ENCODE data around the gene CCNY.

Gene CCNY

DNA sequence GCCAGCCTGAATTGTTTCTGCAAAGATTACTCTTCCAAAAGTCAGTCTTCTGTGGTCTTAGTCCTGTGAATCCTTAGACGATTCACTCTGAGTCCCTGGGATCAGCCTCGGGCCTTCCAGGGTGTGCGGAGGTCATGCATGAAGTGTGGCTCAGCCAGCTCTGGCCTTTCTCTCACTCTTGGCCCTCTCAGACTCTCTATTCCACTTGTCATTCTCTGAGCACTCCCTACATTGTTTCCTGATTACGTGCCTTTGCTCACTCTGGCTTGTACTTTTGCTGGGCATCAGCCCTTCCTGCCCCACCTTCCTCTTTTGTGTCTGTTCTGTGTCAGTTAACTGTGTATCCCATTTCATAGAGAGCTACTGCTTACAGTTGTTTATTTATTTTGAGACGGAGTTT, 36.0 kb downstream of the CCNY start:
- H3K4me3 ChIP-seq (ENCODE audit: low read depth, low read length), result no peak overlapping the region
- TF ChIP-seq, protein P1, sequence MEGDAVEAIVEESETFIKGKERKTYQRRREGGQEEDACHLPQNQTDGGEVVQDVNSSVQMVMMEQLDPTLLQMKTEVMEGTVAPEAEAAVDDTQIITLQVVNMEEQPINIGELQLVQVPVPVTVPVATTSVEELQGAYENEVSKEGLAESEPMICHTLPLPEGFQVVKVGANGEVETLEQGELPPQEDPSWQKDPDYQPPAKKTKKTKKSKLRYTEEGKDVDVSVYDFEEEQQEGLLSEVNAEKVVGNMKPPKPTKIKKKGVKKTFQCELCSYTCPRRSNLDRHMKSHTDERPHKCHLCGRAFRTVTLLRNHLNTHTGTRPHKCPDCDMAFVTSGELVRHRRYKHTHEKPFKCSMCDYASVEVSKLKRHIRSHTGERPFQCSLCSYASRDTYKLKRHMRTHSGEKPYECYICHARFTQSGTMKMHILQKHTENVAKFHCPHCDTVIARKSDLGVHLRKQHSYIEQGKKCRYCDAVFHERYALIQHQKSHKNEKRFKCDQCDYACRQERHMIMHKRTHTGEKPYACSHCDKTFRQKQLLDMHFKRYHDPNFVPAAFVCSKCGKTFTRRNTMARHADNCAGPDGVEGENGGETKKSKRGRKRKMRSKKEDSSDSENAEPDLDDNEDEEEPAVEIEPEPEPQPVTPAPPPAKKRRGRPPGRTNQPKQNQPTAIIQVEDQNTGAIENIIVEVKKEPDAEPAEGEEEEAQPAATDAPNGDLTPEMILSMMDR (conservative IDR thresholded peaks at IDR 0.05; ENCODE audit: low read depth, low read length), result no peak
- no peak for DNase-seq (ENCODE audit: low read depth)

DNA sequence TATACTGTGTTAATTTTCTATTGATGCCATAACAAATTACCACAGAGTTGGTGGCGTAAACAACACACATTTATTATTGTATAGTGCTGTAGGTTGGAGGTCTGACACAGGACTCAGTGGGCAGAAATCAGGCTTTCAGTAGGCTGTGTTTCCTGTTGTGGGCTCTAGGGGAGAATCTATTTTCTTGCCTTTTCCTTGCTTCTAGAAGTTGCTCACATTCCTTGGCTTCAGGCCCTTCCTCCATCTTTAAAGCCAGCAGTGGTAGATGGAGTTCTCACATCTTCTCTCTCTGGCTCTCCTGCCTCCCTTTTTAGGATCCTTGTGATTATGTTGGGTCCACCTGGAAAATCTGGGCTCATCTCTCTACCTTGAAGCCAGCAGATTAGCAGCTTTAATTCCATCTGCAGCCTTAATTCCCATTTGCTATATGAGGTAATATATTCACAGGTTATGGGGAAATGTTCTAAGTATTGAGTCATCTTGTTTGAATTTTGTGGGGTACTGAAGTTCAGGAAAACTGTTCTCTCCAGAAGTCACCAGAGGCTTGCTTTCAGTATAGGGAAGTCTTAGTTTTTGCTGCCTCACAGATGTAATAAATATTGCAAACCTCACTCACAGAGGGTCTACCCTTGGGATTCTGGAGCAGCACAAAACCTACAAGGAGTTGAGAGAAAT, 38.9 kb downstream of the CCNY start:
- TF ChIP-seq, protein P1 (conservative IDR thresholded peaks at IDR 0.05; ENCODE audit: low read depth, low read length), result peak; percentile 26
- peak; percentile 52 for DNase-seq (ENCODE audit: low read depth)
- no peak overlapping the region for H3K4me3 ChIP-seq (ENCODE audit: low read depth, low read length)

DNA sequence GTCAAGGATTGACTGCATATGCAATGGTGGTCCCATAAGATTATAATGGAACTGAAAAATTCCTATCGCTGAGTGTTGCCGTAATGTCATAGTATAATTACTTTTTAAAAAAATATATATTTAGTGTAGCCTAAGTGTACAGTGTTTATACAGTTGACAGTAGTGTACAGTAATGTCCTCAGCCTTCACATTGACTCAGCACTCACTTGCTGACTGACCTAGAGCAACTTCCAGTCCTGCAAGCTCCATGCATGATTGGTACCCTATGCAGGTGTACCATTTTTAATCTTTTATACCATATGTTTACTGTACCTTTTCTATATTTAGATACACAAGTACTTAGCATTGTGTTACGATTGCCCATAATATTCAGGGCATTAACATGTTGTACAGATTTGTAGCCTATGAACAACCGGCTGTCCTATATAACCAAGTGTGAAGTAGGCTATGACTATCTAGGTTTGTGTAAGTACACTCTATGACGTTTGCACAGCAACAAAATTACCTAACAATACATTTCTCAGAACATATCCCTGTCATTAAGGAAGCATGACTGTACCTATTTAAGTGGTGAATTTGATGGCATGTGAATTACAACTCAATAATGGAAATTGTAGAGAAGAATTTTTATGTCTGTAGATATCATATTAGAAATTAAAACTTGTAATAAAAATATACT, 40.9 kb downstream of the CCNY start:
- TF ChIP-seq, protein P1 (conservative IDR thresholded peaks at IDR 0.05; ENCODE audit: low read depth, low read length), result no peak
- H3K4me3 ChIP-seq (ENCODE audit: low read depth, low read length), result no peak overlapping the region
- DNase-seq (ENCODE audit: low read depth), result no peak

DNA sequence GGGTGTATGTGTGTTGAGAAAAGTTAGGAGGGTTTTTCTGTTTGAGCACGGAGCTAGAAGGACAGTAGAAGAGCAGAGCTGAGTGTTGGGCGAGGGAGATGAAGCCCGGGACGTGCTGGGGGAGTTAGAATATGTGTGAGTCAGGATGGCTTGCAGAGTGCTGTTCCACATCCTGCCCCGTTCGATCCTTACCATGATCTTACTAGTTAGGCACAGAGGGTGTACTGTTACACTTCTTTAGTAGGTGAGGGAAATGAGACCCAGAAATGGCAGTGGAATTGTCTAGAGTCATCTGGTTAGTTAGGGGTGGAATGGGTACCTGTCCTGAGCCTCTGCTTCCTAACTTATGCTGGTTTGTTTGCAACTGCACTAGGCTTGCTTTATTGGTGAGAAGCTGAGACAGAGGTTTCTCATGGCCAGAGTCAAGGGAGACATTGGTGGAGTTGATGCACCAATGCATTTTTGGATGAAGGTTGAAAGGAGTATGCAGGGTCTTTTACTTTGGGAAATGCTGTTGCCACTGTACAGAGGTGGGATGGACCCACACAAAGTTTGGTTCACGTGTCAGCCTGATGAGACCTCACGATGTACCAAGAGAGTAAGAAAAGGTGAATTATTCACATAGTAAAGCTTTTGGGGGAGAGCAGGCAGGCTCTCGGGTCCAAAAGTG, 42.4 kb downstream of the CCNY start:
- H3K4me3 ChIP-seq (ENCODE audit: low read depth, low read length), result no peak overlapping the region
- peak; percentile 59 for DNase-seq (ENCODE audit: low read depth)
- TF ChIP-seq, protein P1 (conservative IDR thresholded peaks at IDR 0.05; ENCODE audit: low read depth, low read length), result no peak

DNA sequence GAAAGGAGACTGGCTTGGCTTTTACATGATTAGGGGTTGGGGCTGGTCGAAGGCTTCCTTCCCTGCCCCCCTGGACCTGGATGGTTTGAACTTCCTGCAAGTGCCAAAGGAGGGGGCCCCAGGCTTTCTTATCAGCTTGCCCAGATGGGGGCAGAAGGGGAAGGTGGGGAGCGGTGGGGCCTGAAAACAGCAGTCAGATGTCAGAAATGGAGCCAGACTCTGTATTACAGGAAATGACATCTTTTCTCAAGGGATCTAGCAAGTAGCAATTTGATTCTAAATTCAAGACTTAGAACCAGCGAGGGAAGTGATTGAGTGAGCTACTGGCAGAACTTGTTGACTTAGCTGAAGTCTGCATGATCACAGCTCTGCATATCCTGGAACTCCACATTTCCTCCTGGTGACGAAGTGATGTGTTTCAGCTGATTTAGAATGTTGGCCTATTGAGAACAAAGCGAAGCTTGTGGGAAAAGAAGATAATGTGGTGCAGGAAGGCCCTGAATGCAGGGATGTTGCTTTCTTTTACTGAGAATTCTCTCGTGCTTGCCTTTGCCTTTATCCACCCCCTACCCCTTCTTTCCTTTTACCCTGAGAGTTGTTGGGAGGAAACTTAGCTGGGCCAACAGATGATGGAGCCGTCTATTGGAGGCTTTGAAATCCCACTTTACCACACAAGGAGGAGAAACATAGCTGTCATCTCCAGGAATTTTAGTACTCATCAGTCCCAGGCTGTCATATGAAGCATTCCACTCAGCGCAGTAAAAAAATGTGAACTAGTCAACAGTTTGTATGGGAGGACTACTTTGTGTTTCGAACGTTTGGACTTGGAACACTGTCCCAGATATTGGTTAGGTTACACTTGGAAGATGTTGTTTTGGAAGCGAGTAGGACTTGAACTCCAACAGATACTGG, 43.2 kb downstream of the CCNY start:
- H3K4me3 ChIP-seq (ENCODE audit: low read depth, low read length), result no peak overlapping the region
- peak; percentile 86 for DNase-seq (ENCODE audit: low read depth)

DNA sequence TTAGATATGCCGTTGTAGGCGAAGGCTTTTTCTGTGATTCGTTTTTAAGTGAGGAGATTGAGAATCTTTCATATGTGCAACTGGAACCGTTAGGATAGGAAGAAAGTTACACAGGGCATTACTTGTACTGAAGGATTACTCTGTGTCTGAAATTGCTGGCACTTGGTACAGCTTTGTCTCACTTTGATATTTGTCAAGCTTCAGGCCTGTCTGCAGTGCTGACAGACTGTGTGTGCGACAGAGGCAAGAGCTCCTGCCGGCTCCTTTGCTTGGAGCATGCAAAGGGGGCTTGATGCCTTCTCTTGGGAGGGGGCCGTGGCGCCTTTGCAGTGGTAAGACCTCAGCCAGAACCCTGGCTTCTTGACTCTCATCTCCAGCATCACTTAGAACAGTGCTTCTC, 45.8 kb downstream of the CCNY start:
- DNase-seq (ENCODE audit: low read depth), result no peak
- H3K4me3 ChIP-seq (ENCODE audit: low read depth, low read length), result no peak overlapping the region
- TF ChIP-seq, protein P1 (conservative IDR thresholded peaks at IDR 0.05; ENCODE audit: low read depth, low read length), result no peak

More for the DNA sequence above, 43.2 kb downstream of the CCNY start:
- TF ChIP-seq, protein P1 (conservative IDR thresholded peaks at IDR 0.05; ENCODE audit: low read depth, low read length), result peak; percentile 16

Measured in choroid plexus epithelial cell (primary cell).